Large intestine (tissue), 12 donors: Measurements from ENCODE around the gene OR10AD1. TPM values are rescaled to one million over a fixed set of nuclear protein-coding genes. Genes with fewer than 3 reads are reported as not detected.
A peak's percentile ranks its signal among the peaks of the same experiment; 100 is the strongest.
"Not testable (repeated sequence)": the region's sequence is repeated elsewhere in the genome, so short reads cannot be mapped to it uniquely, and the experiment has no call there.

Experiments used
- DNase-seq, 2 donors: peaks; one replicate each; pipeline versions ENCODE4 v3.0.0 to v3.0.0-alpha.2; 2013
- H3K27ac ChIP-seq: one replicate; pipeline ENCODE4 v1.5.1; 2013; ENCODE audit warnings: low read length
- H3K27me3 ChIP-seq: 2 replicates; pipeline ENCODE4 v1.6.1; 2013; ENCODE audit warnings: low read length; ENCODE audit not compliant: control insufficient read depth, insufficient read depth
- H3K36me3 ChIP-seq: 2 replicates; pipeline ENCODE4 v1.6.1; 2013; ENCODE audit warnings: low read length; ENCODE audit not compliant: control insufficient read depth, insufficient read depth
- H3K4me1 ChIP-seq: one replicate; pipeline ENCODE4 v1.6.1; 2013; ENCODE audit warnings: low read length; ENCODE audit not compliant: control insufficient read depth, insufficient read depth
- H3K4me3 ChIP-seq: one replicate; pipeline ENCODE4 v1.5.1; 2013; ENCODE audit warnings: low read length
- H3K9me3 ChIP-seq: one replicate; pipeline ENCODE4 v1.6.1; 2013; ENCODE audit warnings: mild to moderate bottlenecking, low read depth, low read length, moderate library complexity; ENCODE audit not compliant: control insufficient read depth
- WGBS: methylation state at CpG from one replicate; pipeline ENCODE4 v1.1.5; 2013; ENCODE audit warnings: low lambda C conversion rate; ENCODE audit not compliant: insufficient coverage; 5-methylcytosine and 5-hydroxymethylcytosine counted together
- long read RNA-seq, 11 donors: transcript quantifications; one replicate each; lab custom pipeline, GENCODE V29; 2026
- polyA plus RNA-seq: library from polyadenylated mRNA; unstranded; fragments of 120-200 nt; gene quantifications from one replicate; pipeline ENCODE4 v1.2.1, GENCODE V29; 2013

OR10AD1 gene, protein sequence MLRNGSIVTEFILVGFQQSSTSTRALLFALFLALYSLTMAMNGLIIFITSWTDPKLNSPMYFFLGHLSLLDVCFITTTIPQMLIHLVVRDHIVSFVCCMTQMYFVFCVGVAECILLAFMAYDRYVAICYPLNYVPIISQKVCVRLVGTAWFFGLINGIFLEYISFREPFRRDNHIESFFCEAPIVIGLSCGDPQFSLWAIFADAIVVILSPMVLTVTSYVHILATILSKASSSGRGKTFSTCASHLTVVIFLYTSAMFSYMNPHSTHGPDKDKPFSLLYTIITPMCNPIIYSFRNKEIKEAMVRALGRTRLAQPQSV
- polyA plus RNA-seq, result 0.37 TPM
- long read RNA-seq, donor 1, result 0 reads
- long read RNA-seq, donor 2, partial matches to known transcripts, result 0 of 1 reads
- long read RNA-seq, donor 2, other reads (novel, unspliced or antisense), result 0 of 1 reads
- long read RNA-seq, donor 3, result 0 reads
- long read RNA-seq, donor 4, result 0 reads
- long read RNA-seq, donor 5, result 0 reads
- long read RNA-seq, donor 6, result 0 reads
- long read RNA-seq, donor 7, result 0 reads
- long read RNA-seq, donor 8, result 0 reads
- long read RNA-seq, donor 9, result 0 reads
- long read RNA-seq, donor 10, result 0 reads
- long read RNA-seq, donor 11, result 0 reads

- no CpG with 5 or more reads among the region's 4 CpGs for WGBS
- no peaks in the 10 kb centered on the region for H3K36me3 ChIP-seq
- H3K9me3 ChIP-seq, result peaks cover 15% of the 10 kb centered on the region
- H3K4me3 ChIP-seq, result no peak within 1 kb of the TSS
- no peaks in the 10 kb centered on the region for H3K27me3 ChIP-seq
- no peak within 1 kb of the TSS for H3K27ac ChIP-seq
- H3K4me1 ChIP-seq, result peaks cover 15% of the 10 kb centered on the region
- no peak for DNase-seq
Observed at GRCh38 chr12:48203192-48203591, at the start of gene OR10AD1. Gene OR10AD1 (minus strand): TSS chr12:48203292. CDS start chr12:48203292, 0 bp downstream.

GRCh38 chr12:48247181-48247966 lies 44.3 kb upstream of the OR10AD1 start:
- Histone ChIP-seq H3K27ac (no peak overlapping the region), H3K36me3 (no peaks in the 10 kb centered on the region), H3K9me3 (no peaks in the 10 kb centered on the region), H3K27me3 (no peaks in the 10 kb centered on the region), H3K4me3 (no peak overlapping the region), H3K4me1 (no peaks in the 10 kb centered on the region)
- peak in 1 of 2 donors; percentile 2 for DNase-seq
- WGBS, result no CpG with 5 or more reads among the region's 5 CpGs

DNA sequence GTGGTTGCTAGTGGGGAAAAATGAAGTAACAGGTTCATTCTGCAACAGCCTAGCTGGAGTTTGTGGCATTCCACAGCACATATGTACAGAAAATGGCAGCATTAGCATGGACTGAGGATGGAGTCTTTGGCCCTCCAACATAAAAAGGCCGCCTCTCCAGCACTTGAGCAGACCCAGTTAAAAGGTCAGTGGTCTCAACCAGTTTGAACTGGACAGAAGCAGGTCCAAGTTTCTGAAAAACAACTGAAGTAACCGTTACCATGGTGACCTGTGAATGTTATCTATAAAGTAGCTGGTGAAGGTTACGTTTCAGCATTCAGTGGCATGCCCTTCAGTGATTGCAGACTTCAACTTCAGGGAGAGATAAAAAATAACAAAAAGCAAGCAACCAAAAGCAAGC lies 34.1 kb upstream of the OR10AD1 start:
- no peak for DNase-seq
- Histone ChIP-seq H3K36me3 (no peaks in the 10 kb centered on the region), H3K27ac (no peak overlapping the region), H3K4me1 (no peaks in the 10 kb centered on the region), H3K4me3 (no peak overlapping the region), H3K27me3 (no peaks in the 10 kb centered on the region), H3K9me3 (no peaks in the 10 kb centered on the region)
- WGBS, result 17% methylated on average over 1 of the region's 3 CpGs

DNA sequence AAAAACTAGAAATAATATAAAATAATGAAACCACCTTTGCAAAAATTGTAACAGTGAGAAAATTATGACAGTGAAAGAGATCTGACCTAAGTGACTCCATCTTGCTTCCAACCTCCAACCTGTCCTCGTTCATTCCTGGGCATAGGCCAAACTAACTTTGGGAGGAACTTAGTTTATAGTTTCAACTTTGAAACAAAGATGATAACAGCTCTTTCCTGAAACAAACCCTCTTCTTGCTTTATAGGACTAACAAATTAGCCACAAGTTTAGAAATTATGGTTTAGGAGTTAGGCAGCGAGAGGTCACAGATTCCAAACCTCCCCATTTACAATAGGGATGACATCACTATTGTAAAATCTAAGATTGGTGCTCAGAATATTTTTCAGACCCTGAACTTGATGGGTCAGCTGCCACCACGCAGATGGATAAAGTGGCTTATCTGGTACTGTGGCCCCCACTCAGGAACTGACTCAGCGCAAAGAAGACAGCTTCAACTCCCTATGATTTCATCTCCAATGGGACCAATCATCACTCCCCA lies 32.8 kb upstream of the OR10AD1 start:
- Histone ChIP-seq H3K4me1 (no peaks in the 10 kb centered on the region), H3K4me3 (no peak overlapping the region), H3K27ac (no peak overlapping the region), H3K36me3 (no peaks in the 10 kb centered on the region), H3K9me3 (no peaks in the 10 kb centered on the region), H3K27me3 (no peaks in the 10 kb centered on the region)
- no peak for DNase-seq
- WGBS, result 60% methylated on average over 1 of the region's 4 CpGs

DNA sequence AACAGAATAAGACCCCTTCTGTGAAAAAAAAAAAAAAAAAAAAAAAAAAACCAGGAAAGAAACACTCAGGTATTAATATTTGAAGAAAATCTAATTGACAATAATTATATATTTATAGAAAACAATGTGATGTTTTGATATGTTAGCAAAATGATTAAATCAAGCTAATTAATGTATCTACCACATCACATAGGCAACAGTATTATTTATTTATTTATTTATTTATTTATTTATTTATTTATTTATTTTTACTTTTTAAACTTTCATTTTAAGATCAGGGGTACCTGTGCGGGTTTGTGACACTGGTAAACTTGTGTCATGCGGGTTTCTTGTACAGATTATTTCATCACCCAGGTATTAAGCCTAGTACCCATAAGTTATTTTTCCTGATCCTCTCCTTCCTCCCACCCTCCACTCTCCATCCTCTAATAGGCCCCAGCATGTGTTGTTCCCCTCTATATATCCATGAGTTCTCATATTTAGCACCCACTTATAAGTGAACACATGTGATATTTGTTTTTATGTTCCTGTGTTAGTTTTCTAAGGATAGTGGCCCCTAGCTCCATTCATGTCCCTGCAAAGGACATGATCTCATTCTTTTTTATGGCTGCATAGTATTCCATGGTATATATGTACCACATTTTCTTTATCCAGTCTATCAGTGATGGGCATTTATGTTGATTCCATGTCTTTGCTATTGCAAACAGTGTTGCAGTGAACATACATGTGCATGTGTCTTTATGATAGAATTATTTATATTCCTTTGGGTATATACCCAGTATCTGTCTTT lies 28.3 kb upstream of the OR10AD1 start:
- 93% methylated on average over 2 of the region's 2 CpGs for WGBS
- not testable (repeated sequence) for H3K4me3 ChIP-seq, H3K36me3 ChIP-seq, H3K4me1 ChIP-seq, DNase-seq, H3K27me3 ChIP-seq, H3K9me3 ChIP-seq, H3K27ac ChIP-seq

DNA sequence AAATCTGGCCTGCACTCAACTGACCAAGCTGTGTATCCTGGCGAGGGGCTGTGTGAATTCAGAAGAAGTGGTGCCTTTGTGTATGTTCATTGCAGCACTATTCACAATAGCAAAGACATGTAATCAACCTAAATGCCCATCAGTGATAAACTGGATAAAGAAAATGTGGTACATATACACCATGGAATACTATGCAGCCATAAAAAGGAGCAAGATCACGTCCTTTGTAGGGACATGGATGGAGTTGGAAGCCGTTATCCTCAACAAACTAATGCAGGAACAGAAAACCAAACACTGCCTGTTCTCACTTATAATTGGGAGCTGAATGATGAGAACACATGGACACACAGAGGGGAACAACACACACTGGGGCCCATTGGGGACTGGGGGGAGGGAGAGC lies 21.4 kb upstream of the OR10AD1 start:
- WGBS, result 100% methylated on average over 1 of the region's 3 CpGs
- H3K4me3 ChIP-seq, H3K27ac ChIP-seq, DNase-seq, H3K36me3 ChIP-seq, H3K4me1 ChIP-seq, H3K27me3 ChIP-seq, H3K9me3 ChIP-seq: not testable (repeated sequence)

DNA sequence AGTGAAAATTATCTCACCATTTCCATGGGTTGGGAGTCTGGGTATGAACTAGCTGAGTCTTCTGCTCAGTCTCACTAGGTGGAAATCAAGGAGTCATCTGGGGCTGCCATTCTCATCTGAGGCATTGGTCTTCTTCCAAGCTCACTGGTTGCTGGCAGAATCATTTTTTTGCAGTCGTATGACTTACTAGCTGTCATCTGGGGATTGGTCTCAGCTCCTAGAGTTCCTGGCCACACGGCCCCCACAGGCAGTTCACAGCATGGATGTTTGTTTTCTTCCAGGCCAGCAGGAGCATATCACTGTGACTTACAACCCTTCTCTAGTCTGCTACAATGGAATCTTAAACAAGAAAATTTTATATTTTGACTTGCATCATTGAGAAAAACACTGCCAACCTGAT lies 18.6 kb upstream of the OR10AD1 start:
- no CpG with 5 or more reads among the region's 2 CpGs for WGBS
- Histone ChIP-seq H3K27me3 (no peaks in the 10 kb centered on the region), H3K4me1 (no peaks in the 10 kb centered on the region)

GRCh38 chr12:48220701-48221100 lies 17.6 kb upstream of the OR10AD1 start:
- DNase-seq, result no peak
- Histone ChIP-seq H3K36me3 (no peaks in the 10 kb centered on the region), H3K9me3 (no peaks in the 10 kb centered on the region), H3K4me1 (no peaks in the 10 kb centered on the region), H3K27ac (no peak overlapping the region), H3K4me3 (no peak overlapping the region), H3K27me3 (peaks cover 3% of the 10 kb centered on the region)
- WGBS, result 100% methylated on average over 1 of the region's 1 CpG

More for the DNA sequence above, 18.6 kb upstream of the OR10AD1 start:
- H3K36me3 ChIP-seq, result no peaks in the 10 kb centered on the region
- no peak overlapping the region for H3K27ac ChIP-seq
- H3K9me3 ChIP-seq, result no peaks in the 10 kb centered on the region
- no peak for DNase-seq
- H3K4me3 ChIP-seq, result no peak overlapping the region

DNA sequence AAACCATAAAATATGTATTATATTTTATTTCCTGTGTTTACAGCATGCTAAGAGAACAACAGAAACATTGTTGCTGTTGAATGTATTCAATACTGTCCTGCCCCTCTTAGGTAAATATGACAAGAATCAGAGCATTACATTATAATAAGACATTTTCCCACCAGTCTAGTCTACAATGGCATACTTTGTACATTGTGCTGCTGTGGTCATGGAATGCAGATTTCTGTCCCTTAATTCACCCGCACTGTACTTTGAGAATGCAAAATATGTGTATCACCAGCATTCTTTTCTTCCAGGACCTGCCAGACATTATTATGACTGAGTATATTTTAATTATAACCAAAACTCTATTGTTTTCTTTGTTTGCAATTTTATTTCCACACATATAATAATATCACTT lies 16.5 kb upstream of the OR10AD1 start:
- no peak for DNase-seq
- no peaks in the 10 kb centered on the region for H3K9me3 ChIP-seq
- no peaks in the 10 kb centered on the region for H3K4me1 ChIP-seq
- H3K27me3 ChIP-seq, result peaks cover 3% of the 10 kb centered on the region
- H3K4me3 ChIP-seq, result no peak overlapping the region
- no peaks in the 10 kb centered on the region for H3K36me3 ChIP-seq
- H3K27ac ChIP-seq, result no peak overlapping the region
- 100% methylated on average over 1 of the region's 1 CpG for WGBS

DNA sequence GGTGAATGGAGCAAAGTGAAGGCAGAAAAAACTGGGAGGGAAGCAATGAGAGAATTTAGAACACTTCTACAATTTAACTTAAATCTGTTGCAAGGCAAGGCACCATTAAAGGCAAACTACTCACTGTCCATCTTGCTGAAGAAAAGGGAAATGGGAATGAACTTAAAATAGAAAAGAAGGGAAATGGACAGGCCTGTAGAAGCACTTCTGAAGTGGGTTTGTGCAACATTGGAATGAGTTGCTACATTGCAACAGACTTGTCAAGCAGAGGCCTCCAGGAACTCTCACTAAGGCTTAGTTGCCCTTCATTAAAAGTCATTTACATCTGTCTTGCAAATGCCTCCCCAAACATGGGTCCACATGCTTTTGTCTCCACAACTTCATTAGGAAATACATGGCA lies 13.7 kb upstream of the OR10AD1 start:
- Histone ChIP-seq H3K27ac (no peak overlapping the region), H3K4me3 (no peak overlapping the region), H3K27me3 (peaks cover 3% of the 10 kb centered on the region)

More for the DNA sequence above, 13.7 kb upstream of the OR10AD1 start:
- peaks cover 2% of the 10 kb centered on the region for H3K9me3 ChIP-seq
- no peak for DNase-seq
- no peaks in the 10 kb centered on the region for H3K4me1 ChIP-seq
- H3K36me3 ChIP-seq, result no peaks in the 10 kb centered on the region
